Measurements from ENCODE around the gene CPOX. TPM values are rescaled to one million over a fixed set of nuclear protein-coding genes. Genes with fewer than 3 reads are reported as not detected.

The CPOX gene
- total RNA-seq, 1 experiment from 2014 or later, result 24.7 TPM

- no peak within 1 kb of the TSS for H3K4ac ChIP-seq (ENCODE audit: low read depth, low read length)
- H3K4me1 Mint-ChIP-seq, result peaks cover 4 to 5% of the 10 kb centered on the region in 2 experiments; a peak in 3 of 4 replicates
- no peaks in the 10 kb centered on the region for H3K23me2 ChIP-seq (ENCODE audit: insufficient read length, low read depth, low read length, poor library complexity, severe bottlenecking)
- no peak within 1 kb of the TSS for H2BK5ac ChIP-seq (ENCODE audit: insufficient read length, low read length)
- no peaks in the 10 kb centered on the region for H3K9me3 ChIP-seq (ENCODE audit: control insufficient read depth, low read depth, low read length)
- TF ChIP-seq CTCF (conservative IDR thresholded peaks at IDR 0.05), result no peak
- no peaks in the 10 kb centered on the region for H4K20me1 ChIP-seq (ENCODE audit: control insufficient read depth, insufficient read depth, insufficient read length)
- no peak within 1 kb of the TSS for H4K91ac ChIP-seq (ENCODE audit: insufficient read length, low read depth, low read length)
- no peak within 1 kb of the TSS for H3K18ac ChIP-seq (ENCODE audit: insufficient read length, low read depth, low read length)
- H3K27ac ChIP-seq (ENCODE audit: insufficient read length, low read depth, low read length), result no peak within 1 kb of the TSS
- H3K79me2 ChIP-seq (ENCODE audit: insufficient read depth, low read length), result no peaks in the 10 kb centered on the region
- no peak within 1 kb of the TSS for H3K23ac ChIP-seq (ENCODE audit: insufficient read length, low read depth, low read length)
- H2BK20ac ChIP-seq (ENCODE audit: low read depth, low read length, poor library complexity, severe bottlenecking), result no peak within 1 kb of the TSS
- H2AK5ac ChIP-seq (ENCODE audit: insufficient read length, low read length), result no peak within 1 kb of the TSS
- no peak for DNase-seq
- H3K79me1 ChIP-seq (ENCODE audit: insufficient read depth, low read depth, low read length, poor library complexity, severe bottlenecking), result no peaks in the 10 kb centered on the region
- no peak within 1 kb of the TSS for H3T11ph ChIP-seq (ENCODE audit: low read length)
- H2BK12ac ChIP-seq (ENCODE audit: insufficient read length, low read depth, low read length), result no peak within 1 kb of the TSS
- no peaks in the 10 kb centered on the region for H3K9me3 Mint-ChIP-seq
- H4K8ac ChIP-seq (replicated peaks; ENCODE audit: insufficient read length, low read depth, low read length), result no peak within 1 kb of the TSS
- no peaks in the 10 kb centered on the region for H3K27me3 Mint-ChIP-seq (ENCODE audit: low read depth)
- H3K36me3 Mint-ChIP-seq (ENCODE audit: insufficient read depth in 1 of 3, low read depth in 3 of 3), result no peaks in the 10 kb centered on the region
- H3K4me2 ChIP-seq (ENCODE audit: insufficient read depth, insufficient read length, low read length), result no peak within 1 kb of the TSS
- H3K9ac ChIP-seq (ENCODE audit: extremely low read depth, insufficient read length, low read length), result no peak within 1 kb of the TSS
- H2AFZ ChIP-seq (ENCODE audit: low read length), result no peak within 1 kb of the TSS
- H3K56ac ChIP-seq (ENCODE audit: insufficient read length, low read depth, low read length), result no peak within 1 kb of the TSS
- H3K14ac ChIP-seq (ENCODE audit: insufficient read depth, low read length), result no peak within 1 kb of the TSS
- no peaks in the 10 kb centered on the region for H3K4me1 ChIP-seq (ENCODE audit: insufficient read depth, low read length)
- no peak within 1 kb of the TSS for H3K27ac Mint-ChIP-seq
- no peak within 1 kb of the TSS for H2BK120ac ChIP-seq (ENCODE audit: low read depth, low read length, poor library complexity, severe bottlenecking)
- H4K5ac ChIP-seq (ENCODE audit: insufficient read length, low read depth, low read length), result no peak within 1 kb of the TSS
- H3K27me3 ChIP-seq (ENCODE audit: insufficient read depth, low read length), result no peaks in the 10 kb centered on the region
- WGBS (ENCODE audit: extremely low coverage, insufficient read length, low lambda C conversion rate), result no CpG with 5 or more reads among the region's 7 CpGs
- H3K4me3 Mint-ChIP-seq, result no peak within 1 kb of the TSS
- no peak within 1 kb of the TSS for H2BK15ac ChIP-seq (ENCODE audit: low read depth, low read length)
Observed at GRCh38 chr3:98531622-98532274, 61.7 kb downstream of the CPOX start, which contains the start of gene GPR15. Gene GPR15, plus strand, starts transcription at chr3:98531978. Its CDS starts 56 bp downstream, at chr3:98532034.

Data from H9 (cell line).